OCI-LY3 (cell line): Measurements from ENCODE around the gene RHOBTB3.

Experiments used
- H2AFZ ChIP-seq: fragments of 200-600, 300-600 bp; shearing (Covaris generic); 2 replicates; pipeline ENCODE4 v1.6.0; 2014; ENCODE audit warnings: antibody characterized with exemption, low read depth, low read length
- H3K27ac ChIP-seq: fragments of 200-600, 300-600 bp; sonication (generic); 2 replicates; pipeline ENCODE4 v1.5.1; 2014; ENCODE audit warnings: mild to moderate bottlenecking, low read length, moderate library complexity, mixed read lengths
- H3K27me3 ChIP-seq: fragments of 200-600, 300-600 bp; sonication (generic); 2 replicates; pipeline ENCODE4 v1.6.1; 2014; ENCODE audit warnings: low read depth, low read length, mixed read lengths
- H3K36me3 ChIP-seq: fragments of 200-600, 300-600 bp; sonication (generic); replicated peaks from 2 replicates; pipeline ENCODE3; 2014; ENCODE audit warnings: low read depth, low read length, mixed read lengths
- H3K4me1 ChIP-seq: fragments of 300-600, 200-600 bp; sonication (generic); 2 replicates; pipeline ENCODE4 v1.6.1; 2014; ENCODE audit warnings: low read length, mixed read lengths
- H3K4me2 ChIP-seq: fragments of 200-600, 300-600 bp; sonication (generic); 2 replicates; pipeline ENCODE4 v1.6.1; 2014; ENCODE audit warnings: low read length, mixed read lengths
- H3K4me3 ChIP-seq: fragments of 300-600, 200-600 bp; sonication (generic); 2 replicates; pipeline ENCODE4 v1.5.1; 2014; ENCODE audit warnings: antibody characterized with exemption, mild to moderate bottlenecking, low read length, moderate library complexity
- H3K79me2 ChIP-seq: fragments of 300-600, 200-600 bp; shearing (Covaris generic); 2 replicates; pipeline ENCODE4 v1.6.1; 2014; ENCODE audit warnings: mild to moderate bottlenecking, low read length, mixed read lengths
- H3K9ac ChIP-seq: fragments of 300-600, 200-600 bp; shearing (Covaris generic); 2 replicates; pipeline ENCODE4 v1.6.0; 2014; ENCODE audit warnings: mild to moderate bottlenecking, low read length, moderate library complexity
- H3K9me3 ChIP-seq: fragments of 200-600, 300-600 bp; shearing (Covaris generic); 2 replicates; pipeline ENCODE4 v1.6.1; 2014; ENCODE audit warnings: low read length, mixed read lengths; ENCODE audit not compliant: insufficient read depth
- H4K20me1 ChIP-seq: fragments of 200-600, 300-600 bp; sonication (generic); 2 replicates; pipeline ENCODE4 v1.6.1; 2016; ENCODE audit warnings: low read length, mixed read lengths; ENCODE audit not compliant: insufficient read depth
- EZH2phosphoT487 ChIP-seq: fragments of 200-600 bp; shearing (Covaris generic); IDR thresholded peaks from 2 replicates; pipeline ENCODE4 v1.6.1; 2018; ENCODE audit warnings: antibody characterized with exemption, mixed run types, low read depth
- TF ChIP-seq, protein P1 (sequence below): fragments of 200-600, 300-600 bp; sonication (generic); IDR thresholded peaks from 2 replicates; pipeline ENCODE4 v1.5.1; 2014; ENCODE audit warnings: antibody characterized with exemption, low read length, low read depth

RHOBTB3 gene, protein sequence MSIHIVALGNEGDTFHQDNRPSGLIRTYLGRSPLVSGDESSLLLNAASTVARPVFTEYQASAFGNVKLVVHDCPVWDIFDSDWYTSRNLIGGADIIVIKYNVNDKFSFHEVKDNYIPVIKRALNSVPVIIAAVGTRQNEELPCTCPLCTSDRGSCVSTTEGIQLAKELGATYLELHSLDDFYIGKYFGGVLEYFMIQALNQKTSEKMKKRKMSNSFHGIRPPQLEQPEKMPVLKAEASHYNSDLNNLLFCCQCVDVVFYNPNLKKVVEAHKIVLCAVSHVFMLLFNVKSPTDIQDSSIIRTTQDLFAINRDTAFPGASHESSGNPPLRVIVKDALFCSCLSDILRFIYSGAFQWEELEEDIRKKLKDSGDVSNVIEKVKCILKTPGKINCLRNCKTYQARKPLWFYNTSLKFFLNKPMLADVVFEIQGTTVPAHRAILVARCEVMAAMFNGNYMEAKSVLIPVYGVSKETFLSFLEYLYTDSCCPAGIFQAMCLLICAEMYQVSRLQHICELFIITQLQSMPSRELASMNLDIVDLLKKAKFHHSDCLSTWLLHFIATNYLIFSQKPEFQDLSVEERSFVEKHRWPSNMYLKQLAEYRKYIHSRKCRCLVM

DNA sequence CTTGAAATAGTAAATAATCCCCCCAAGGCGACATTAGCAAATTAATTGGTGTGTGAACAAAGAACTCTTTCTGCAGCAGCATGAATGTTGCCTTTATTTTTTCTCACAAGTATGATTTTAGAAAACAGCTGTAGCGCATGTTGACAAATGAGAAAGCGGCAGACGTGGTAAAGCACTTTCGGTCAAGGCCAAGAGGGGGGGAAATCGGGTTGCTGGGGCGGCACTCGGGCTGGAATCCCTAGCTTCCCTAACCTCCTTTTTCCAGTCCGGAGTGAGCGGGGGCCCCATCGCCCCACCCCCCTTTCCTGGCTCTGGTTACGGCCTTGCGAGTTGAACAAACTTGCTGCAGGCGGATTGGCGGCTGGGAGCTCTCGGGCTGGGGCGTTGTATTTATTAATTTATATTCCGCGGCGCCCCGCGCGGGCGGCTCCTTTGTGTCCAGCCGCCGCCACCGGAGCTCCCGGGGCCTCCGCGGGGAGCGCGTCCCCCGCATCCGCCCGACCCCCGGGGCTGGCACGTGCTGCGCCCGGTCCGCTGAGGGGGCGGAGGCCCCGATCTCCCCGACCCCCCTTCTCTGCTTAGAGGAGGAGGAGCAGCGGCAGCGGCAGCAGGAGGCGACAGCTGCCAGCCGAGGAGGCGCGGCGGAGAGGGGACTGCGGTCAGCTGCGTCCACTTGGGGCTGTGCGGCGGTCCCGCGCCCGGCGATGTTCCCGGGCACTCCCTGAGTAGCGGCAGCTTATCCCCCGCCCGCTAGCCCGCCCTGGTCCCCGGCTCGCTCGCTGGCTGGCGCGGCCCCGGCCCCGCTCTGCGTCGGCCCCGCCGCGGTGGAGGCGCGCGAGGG lies at the start of gene RHOBTB3:
TSS of gene RHOBTB3 (plus strand) at position 607 of the 841 bp plus-strand sequence. CDS start 347 bp downstream, outside the sequence.
- no peak within 1 kb of the TSS for H3K27ac ChIP-seq
- H3K9ac ChIP-seq, result peak within 1 kb of the TSS; percentile 77
- H3K27me3 ChIP-seq, result no peaks in the 10 kb centered on the region

DNA sequence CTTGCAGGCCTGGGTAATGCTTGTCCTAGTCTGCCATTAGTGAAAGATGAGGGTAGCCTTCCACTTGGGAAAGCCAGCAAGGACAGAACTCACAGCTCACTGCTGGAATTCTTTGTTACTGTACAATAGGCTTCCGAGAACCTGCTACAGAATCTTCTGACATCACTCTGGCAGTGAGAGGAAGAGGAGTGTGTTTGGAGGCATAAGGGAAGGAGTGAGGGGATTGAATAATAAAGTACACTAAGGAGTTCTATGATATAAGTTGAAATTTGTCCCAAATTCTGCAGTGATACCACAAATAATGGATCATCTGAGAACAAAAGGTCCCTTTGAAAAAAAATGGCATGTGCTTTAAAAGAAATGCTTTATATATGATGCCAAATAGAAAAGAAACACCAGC lies 48.2 kb upstream of the RHOBTB3 start, which contains the start of gene SPATA9:
TSS of gene SPATA9 (minus strand) at position 101 of the 400 bp plus-strand sequence. CDS start 137 bp downstream, outside the sequence.
- Histone ChIP-seq H3K9me3 (no peaks in the 10 kb centered on the region), H3K4me2 (no peak within 1 kb of the TSS), H3K4me3 (no peak within 1 kb of the TSS), H4K20me1 (no peaks in the 10 kb centered on the region), H3K4me1 (no peaks in the 10 kb centered on the region), H3K27me3 (no peaks in the 10 kb centered on the region), H2AFZ (no peak within 1 kb of the TSS), H3K27ac (no peak within 1 kb of the TSS), H3K79me2 (no peaks in the 10 kb centered on the region), H3K9ac (no peak within 1 kb of the TSS), H3K36me3 (no peaks in the 10 kb centered on the region)
- no peak for TF ChIP-seq EZH2phosphoT487
- TF ChIP-seq, protein P1, sequence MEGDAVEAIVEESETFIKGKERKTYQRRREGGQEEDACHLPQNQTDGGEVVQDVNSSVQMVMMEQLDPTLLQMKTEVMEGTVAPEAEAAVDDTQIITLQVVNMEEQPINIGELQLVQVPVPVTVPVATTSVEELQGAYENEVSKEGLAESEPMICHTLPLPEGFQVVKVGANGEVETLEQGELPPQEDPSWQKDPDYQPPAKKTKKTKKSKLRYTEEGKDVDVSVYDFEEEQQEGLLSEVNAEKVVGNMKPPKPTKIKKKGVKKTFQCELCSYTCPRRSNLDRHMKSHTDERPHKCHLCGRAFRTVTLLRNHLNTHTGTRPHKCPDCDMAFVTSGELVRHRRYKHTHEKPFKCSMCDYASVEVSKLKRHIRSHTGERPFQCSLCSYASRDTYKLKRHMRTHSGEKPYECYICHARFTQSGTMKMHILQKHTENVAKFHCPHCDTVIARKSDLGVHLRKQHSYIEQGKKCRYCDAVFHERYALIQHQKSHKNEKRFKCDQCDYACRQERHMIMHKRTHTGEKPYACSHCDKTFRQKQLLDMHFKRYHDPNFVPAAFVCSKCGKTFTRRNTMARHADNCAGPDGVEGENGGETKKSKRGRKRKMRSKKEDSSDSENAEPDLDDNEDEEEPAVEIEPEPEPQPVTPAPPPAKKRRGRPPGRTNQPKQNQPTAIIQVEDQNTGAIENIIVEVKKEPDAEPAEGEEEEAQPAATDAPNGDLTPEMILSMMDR, result no peak

More for the DNA sequence above, at the start of gene RHOBTB3:
- Histone ChIP-seq H3K36me3 (no peaks in the 10 kb centered on the region), H3K4me2 (peak within 1 kb of the TSS; percentile 93), H3K4me1 (peaks cover 29% of the 10 kb centered on the region), H2AFZ (peak within 1 kb of the TSS; percentile 98), H3K4me3 (peak within 1 kb of the TSS; percentile 99), H3K79me2 (no peaks in the 10 kb centered on the region), H3K9me3 (no peaks in the 10 kb centered on the region), H4K20me1 (no peaks in the 10 kb centered on the region)
- TF ChIP-seq, protein P1, result no peak
- TF ChIP-seq EZH2phosphoT487, result no peak

DNA sequence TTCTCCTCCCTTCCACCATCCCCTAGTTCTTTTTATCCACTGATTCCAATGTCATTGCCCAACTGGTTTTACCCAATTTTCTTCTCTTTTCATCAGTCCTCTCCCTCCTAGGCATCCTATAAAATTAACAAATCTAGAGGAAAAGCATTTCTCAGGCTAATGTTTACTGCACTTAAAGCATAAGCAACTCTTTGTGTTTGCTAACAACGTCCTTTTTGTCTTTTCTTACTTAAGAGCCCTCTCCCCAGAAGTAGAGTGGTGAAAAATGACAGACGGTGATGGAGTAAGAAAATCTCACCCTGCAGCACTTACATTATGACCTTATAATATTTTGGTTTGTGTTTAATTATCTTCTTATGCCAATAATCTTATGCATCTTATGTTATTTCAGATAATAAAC lies 46.8 kb upstream of the RHOBTB3 start:
- Histone ChIP-seq H3K36me3 (no peaks in the 10 kb centered on the region), H3K4me1 (no peaks in the 10 kb centered on the region), H3K9ac (no peak overlapping the region), H3K27ac (no peak overlapping the region), H3K27me3 (no peaks in the 10 kb centered on the region), H4K20me1 (no peaks in the 10 kb centered on the region), H3K4me3 (no peak overlapping the region), H2AFZ (no peak overlapping the region), H3K79me2 (no peaks in the 10 kb centered on the region), H3K4me2 (no peak overlapping the region), H3K9me3 (no peaks in the 10 kb centered on the region)
- TF ChIP-seq, protein P1, result no peak
- no peak for TF ChIP-seq EZH2phosphoT487

DNA sequence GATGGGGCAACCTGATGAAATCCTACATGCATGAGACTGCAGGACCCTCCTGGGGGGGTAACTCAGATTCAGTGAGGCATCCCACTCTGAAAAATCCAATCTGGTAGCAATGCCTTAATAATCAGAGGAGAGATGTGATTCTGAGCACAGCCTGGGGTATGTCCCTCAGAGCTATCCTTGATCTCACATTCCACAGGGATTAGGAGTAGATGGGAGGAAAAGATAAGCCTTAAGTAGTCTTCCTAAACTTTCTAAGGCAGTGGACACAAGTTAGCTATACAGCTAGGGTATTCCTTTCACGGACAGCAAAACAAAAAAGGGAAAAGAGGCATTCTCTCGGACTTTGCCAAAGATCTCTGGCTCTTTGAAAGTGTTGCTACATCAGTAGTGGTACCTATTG lies 44.5 kb upstream of the RHOBTB3 start:
- no peak overlapping the region for H3K27ac ChIP-seq
- no peaks in the 10 kb centered on the region for H3K9me3 ChIP-seq
- no peak overlapping the region for H2AFZ ChIP-seq
- no peak for TF ChIP-seq EZH2phosphoT487
- TF ChIP-seq, protein P1, result no peak
- no peak overlapping the region for H3K9ac ChIP-seq
- H3K79me2 ChIP-seq, result no peaks in the 10 kb centered on the region
- H3K4me3 ChIP-seq, result no peak overlapping the region
- no peaks in the 10 kb centered on the region for H3K27me3 ChIP-seq
- H3K4me1 ChIP-seq, result no peaks in the 10 kb centered on the region
- H3K36me3 ChIP-seq, result no peaks in the 10 kb centered on the region
- H3K4me2 ChIP-seq, result no peak overlapping the region
- no peaks in the 10 kb centered on the region for H4K20me1 ChIP-seq
